Subcutaneous adipose tissue (tissue), 4 donors: ENCODE measurements around the gene ADCY1. TPM values are rescaled to one million over a fixed set of nuclear protein-coding genes. Genes with fewer than 3 reads are reported as not detected.

Source experiments
- CTCF ChIP-seq: fragments of 450-650 bp; IDR thresholded peaks from one replicate; pipeline ENCODE4 v1.5.1; 2016; ENCODE audit warnings: low read depth, mild to moderate bottlenecking, control low read depth, antibody characterized with exemption, moderate library complexity
- total RNA-seq, 4 donors: library from RNA; depleted of rRNA; stranded (reverse); fragments of >200 nt; gene quantifications; one replicate each; pipeline ENCODE4 v1.1.0, GENCODE V29; 2016

The ADCY1 gene
- total RNA-seq, 4 donors from 2014 or later = 0.94 to 3.1 (median 1.6) TPM

DNA sequence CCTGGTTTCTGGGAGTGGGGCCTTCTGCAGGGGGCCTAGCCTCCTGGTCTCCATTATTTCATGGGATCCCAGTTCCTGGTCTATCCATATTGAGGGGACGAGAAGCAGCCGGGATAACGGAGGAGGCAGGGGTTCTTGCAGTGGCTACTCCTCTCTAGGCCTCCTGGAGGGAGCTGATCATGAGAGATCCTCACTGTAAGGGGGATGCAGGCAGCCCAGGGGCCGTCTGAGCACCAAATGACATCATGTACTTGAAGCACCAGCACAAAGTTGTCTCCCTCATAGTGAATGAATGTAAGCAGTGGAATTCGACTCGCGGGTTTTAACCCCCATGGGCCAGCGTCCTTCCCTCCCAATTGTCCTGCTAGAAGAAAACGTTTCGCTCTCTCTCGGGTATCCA lies 964 bp upstream of the ADCY1 start:
- TF ChIP-seq CTCF = no peak

DNA sequence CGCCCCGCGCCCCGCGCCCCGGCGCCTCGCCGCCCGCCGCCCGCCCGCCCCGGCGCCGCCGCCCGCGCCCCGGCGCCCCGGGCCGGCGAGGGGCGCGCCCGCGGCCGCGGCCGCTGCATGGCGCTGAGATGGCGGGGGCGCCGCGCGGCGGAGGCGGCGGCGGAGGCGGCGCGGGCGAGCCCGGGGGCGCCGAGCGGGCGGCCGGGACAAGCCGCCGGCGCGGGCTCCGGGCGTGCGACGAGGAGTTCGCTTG lies 174 bp downstream of the ADCY1 start:
- no peak for TF ChIP-seq CTCF

- TF ChIP-seq CTCF = no peak
These were observed 717 bp downstream of the ADCY1 start for GRCh38 chr7:45574669-45575500.

DNA sequence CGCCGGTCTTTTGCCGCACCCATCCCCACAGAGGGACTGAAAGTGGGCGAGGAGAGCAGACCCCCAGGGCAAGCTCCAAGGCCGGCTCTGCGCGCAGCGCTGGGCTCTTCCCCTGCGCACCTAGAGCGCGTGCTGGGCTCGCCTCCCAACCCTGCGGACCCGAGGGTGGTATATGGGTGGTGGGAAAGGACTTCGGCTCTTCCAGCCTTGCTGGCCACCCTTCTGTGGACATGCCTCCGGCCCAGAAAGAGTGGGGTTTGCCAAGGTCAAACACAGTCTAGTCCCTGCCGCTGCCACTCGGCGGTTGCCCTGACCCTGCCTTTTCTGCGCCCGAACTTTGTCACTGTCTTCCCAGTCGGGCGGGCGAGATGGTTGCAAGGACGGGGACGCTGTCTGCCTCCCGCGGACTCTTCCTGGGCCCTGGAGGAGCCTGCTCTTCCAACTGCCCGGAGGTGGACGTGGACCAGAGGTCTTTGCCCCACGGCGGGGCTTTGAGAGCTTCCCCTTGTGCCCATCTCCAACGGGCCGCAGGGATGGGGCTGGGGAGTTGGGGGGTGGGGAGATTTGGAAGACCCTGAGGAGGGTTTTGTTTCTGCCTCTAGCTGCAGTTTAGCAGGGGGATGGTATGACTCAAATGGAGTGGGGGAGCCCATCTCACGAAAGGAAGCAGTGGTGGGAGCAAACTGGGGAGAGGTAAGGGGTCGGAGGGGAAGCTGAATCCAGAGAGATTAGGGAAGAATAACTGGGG lies 1.5 kb downstream of the ADCY1 start:
- no peak for TF ChIP-seq CTCF

GRCh38 chr7:45576249-45576929 lies 2.2 kb downstream of the ADCY1 start:
- TF ChIP-seq CTCF = no peak

DNA sequence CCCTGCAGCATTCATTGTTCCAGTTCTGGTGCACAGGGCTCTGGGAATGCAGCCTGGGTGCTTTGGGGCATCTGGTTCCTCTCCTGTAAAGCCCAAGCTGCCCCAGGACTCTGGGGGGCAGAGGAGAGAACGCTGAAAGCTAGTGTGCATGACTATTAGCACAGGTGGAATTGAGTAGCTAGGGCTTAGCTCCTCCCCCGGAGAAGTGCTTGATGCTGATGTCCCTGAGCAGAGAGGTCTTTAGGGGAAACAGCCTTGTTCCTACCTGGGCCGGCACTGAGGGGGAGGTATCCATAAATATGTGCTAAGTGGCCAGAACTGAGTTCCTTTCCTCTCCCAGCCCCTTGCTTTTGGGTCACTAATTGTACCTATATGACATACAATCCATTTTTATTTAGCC lies 3.9 kb downstream of the ADCY1 start:
- no peak for TF ChIP-seq CTCF

- no peak for TF ChIP-seq CTCF
These were observed 4.3 kb downstream of the ADCY1 start for GRCh38 chr7:45578467-45578866.
